ENCODE measurements around the gene RLN3.

RLN3 gene

GRCh38 chr19:14056069-14056666, 28.2 kb downstream of the RLN3 start:
- DNase-seq: no peak

GRCh38 chr19:14056741-14057356, 28.9 kb downstream of the RLN3 start:
- no peak for DNase-seq

GRCh38 chr19:14058182-14059092, 30.5 kb downstream of the RLN3 start:
- no peak for DNase-seq

GRCh38 chr19:14059093-14059480, 31.1 kb downstream of the RLN3 start:
- DNase-seq: peak; percentile 78

- DNase-seq: no peak
Observed at GRCh38 chr19:14059652-14060155, 31.8 kb downstream of the RLN3 start.

GRCh38 chr19:14061081-14061749, 33.3 kb downstream of the RLN3 start:
- DNase-seq: no peak

GRCh38 chr19:14061751-14062557, 34.0 kb downstream of the RLN3 start, which contains the start of gene PALM3:
Gene PALM3 (minus strand): TSS chr19:14062076. CDS start chr19:14061980, 96 bp downstream.
- DNase-seq: no peak

GRCh38 chr19:14062558-14062855, 34.6 kb downstream of the RLN3 start:
- DNase-seq: no peak

GRCh38 chr19:14063105-14063504, 35.2 kb downstream of the RLN3 start:
- no peak for DNase-seq

- DNase-seq: no peak
Observed at GRCh38 chr19:14066134-14066533, 38.2 kb downstream of the RLN3 start.

- no peak for DNase-seq
Observed at GRCh38 chr19:14070268-14071050, 42.5 kb downstream of the RLN3 start.

GRCh38 chr19:14072535-14073260, 44.8 kb downstream of the RLN3 start, which contains the start of gene MISP3:
Gene MISP3 (plus strand): TSS chr19:14072786. CDS start chr19:14073310, 524 bp downstream.
- DNase-seq: peak; percentile 69

GRCh38 chr19:14073261-14073924, 45.4 kb downstream of the RLN3 start:
- DNase-seq: peak; percentile 89

- DNase-seq: no peak
Observed at GRCh38 chr19:14073925-14074838, 46.2 kb downstream of the RLN3 start.

- no peak for DNase-seq
Observed at GRCh38 chr19:14078411-14078810, 50.5 kb downstream of the RLN3 start.
